IPS-18a (cell line): ENCODE measurements around the gene CYP8B1.

Experiments used
- H3K27ac ChIP-seq: one replicate; pipeline ENCODE4 v1.5.1; 2013; ENCODE audit warnings: low read length
- H3K27me3 ChIP-seq: one replicate; pipeline ENCODE4 v1.6.1; 2013; ENCODE audit warnings: mild to moderate bottlenecking, low read length; ENCODE audit not compliant: control insufficient read depth, insufficient read depth
- H3K36me3 ChIP-seq: one replicate; pipeline ENCODE4 v1.6.1; 2013; ENCODE audit warnings: low read depth, low read length; ENCODE audit not compliant: control insufficient read depth
- H3K4me1 ChIP-seq: one replicate; pipeline ENCODE4 v1.6.1; 2013; ENCODE audit warnings: low read depth, low read length; ENCODE audit not compliant: control insufficient read depth
- H3K4me3 ChIP-seq: one replicate; pipeline ENCODE4 v1.5.1; 2013; ENCODE audit warnings: low read length
- H3K9ac ChIP-seq: one replicate; pipeline ENCODE4 v1.6.1; 2013; ENCODE audit warnings: mild to moderate bottlenecking, low read length, moderate library complexity
- H3K9me3 ChIP-seq: one replicate; pipeline ENCODE4 v1.6.1; 2013; ENCODE audit warnings: low read depth, low read length; ENCODE audit not compliant: control insufficient read depth

Gene CYP8B1, protein sequence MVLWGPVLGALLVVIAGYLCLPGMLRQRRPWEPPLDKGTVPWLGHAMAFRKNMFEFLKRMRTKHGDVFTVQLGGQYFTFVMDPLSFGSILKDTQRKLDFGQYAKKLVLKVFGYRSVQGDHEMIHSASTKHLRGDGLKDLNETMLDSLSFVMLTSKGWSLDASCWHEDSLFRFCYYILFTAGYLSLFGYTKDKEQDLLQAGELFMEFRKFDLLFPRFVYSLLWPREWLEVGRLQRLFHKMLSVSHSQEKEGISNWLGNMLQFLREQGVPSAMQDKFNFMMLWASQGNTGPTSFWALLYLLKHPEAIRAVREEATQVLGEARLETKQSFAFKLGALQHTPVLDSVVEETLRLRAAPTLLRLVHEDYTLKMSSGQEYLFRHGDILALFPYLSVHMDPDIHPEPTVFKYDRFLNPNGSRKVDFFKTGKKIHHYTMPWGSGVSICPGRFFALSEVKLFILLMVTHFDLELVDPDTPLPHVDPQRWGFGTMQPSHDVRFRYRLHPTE

DNA sequence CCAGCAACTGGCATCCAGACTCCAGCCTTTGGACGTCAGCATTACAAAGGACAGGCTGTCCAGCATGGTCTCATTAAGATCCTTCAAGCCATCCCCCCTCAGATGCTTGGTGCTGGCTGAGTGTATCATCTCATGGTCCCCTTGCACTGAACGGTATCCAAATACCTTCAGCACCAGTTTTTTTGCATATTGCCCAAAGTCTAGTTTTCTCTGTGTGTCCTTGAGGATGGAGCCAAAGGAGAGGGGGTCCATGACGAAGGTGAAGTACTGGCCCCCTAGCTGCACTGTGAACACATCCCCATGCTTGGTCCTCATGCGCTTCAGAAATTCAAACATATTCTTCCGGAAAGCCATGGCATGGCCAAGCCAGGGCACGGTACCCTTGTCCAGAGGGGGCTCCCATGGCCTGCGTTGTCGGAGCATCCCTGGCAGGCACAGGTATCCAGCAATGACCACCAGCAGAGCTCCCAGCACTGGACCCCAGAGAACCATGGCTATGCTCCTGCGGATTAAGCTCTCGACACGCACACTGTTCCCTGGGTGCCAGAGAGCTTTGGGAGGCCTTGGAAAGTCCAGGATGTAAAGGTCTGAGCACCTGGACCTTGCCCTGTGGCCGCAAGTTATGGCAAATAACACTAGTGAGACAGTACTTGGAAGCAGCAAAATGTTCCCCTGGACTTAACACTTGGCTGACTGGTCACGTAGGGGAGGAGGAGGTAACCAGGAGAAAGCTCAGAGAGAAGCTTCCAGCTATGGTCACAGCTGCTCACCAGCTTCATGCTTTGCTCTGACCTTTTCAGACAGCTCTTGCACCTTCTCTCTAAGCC is at the start of gene CYP8B1:
Gene CYP8B1, minus strand, starts transcription at position 555 of the 827 bp plus-strand sequence. Its CDS starts 63 bp downstream, at position 492.
- Histone ChIP-seq H3K36me3 (no peaks in the 10 kb centered on the region), H3K4me1 (no peaks in the 10 kb centered on the region), H3K4me3 (no peak within 1 kb of the TSS), H3K9me3 (no peaks in the 10 kb centered on the region), H3K27me3 (no peaks in the 10 kb centered on the region), H3K9ac (no peak within 1 kb of the TSS), H3K27ac (no peak within 1 kb of the TSS)

DNA sequence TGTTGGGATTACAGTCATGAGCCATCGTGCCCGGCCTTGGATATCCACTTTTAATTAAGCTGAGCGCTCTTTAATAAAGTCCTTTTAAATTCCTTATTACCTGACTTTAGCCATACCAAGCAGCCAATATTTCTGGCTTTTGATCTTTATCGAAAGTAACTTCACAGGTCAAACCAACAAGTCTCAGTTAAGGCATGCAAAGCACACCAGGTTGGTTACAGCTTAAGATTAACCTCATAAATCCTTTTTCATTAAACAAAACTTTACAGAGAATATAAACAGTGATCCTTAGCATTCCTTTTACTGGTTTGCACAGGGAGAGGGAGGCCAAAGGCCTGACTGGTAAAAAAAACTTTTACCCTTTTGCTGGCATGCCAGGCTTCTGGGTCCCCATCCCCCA is 47.9 kb upstream of the CYP8B1 start:
- Histone ChIP-seq H3K27ac (no peak overlapping the region), H3K9me3 (no peaks in the 10 kb centered on the region), H3K36me3 (no peaks in the 10 kb centered on the region), H3K27me3 (no peaks in the 10 kb centered on the region), H3K4me1 (no peaks in the 10 kb centered on the region), H3K4me3 (no peak overlapping the region), H3K9ac (no peak overlapping the region)

DNA sequence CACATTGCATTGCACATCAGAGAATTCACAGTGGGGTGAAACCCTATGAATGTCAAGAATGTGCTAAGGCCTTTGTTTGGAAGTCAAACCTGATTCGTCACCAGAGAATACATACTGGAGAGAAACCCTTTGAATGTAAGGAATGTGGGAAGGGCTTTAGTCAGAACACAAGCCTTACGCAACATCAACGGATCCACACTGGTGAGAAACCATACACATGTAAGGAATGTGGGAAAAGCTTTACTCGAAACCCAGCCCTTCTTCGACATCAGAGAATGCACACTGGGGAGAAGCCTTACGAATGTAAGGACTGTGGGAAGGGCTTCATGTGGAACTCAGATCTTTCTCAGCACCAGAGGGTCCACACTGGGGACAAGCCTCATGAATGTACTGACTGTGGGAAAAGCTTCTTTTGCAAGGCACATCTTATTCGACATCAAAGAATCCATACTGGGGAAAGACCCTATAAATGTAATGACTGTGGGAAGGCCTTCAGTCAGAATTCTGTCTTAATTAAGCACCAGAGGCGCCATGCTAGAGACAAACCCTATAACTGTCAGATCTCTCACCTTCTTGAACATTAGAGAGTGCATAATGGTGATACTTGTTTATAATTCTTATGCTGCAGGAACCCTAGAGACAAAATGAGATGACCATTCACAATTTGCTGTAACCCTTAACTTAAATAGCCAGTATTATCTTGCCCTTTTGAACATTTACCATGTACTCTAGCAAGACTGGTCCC is 39.3 kb upstream of the CYP8B1 start:
- Histone ChIP-seq H3K9me3 (peaks cover 30% of the 10 kb centered on the region), H3K9ac (no peak overlapping the region), H3K27ac (no peak overlapping the region)

DNA sequence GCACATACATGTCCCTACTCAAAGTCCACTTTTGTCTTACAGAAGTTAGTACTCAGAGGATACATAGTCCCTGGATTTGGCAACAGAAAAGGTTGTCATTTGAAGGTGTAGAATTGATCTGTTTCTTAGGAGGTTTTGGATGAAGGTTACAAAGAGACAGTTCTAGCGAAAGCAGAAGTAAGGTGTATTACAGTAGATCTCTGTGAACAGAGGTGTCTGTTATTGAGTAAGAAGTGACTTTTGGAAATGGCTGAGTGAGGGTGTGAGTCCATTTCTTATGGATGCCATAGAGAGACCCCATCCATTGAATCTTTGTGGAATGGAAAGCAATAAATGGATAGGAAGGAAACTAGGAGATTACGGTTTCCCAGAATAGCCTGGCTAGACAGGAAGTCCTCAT is 35.9 kb upstream of the CYP8B1 start:
- no peak overlapping the region for H3K9ac ChIP-seq
- no peaks in the 10 kb centered on the region for H3K36me3 ChIP-seq
- H3K27ac ChIP-seq = no peak overlapping the region
- H3K4me1 ChIP-seq = no peaks in the 10 kb centered on the region
- no peaks in the 10 kb centered on the region for H3K27me3 ChIP-seq
- no peak overlapping the region for H3K4me3 ChIP-seq
- peaks cover 26% of the 10 kb centered on the region for H3K9me3 ChIP-seq

More for the DNA sequence above, 39.3 kb upstream of the CYP8B1 start:
- Histone ChIP-seq H3K36me3 (no peaks in the 10 kb centered on the region), H3K4me1 (no peaks in the 10 kb centered on the region), H3K4me3 (no peak overlapping the region), H3K27me3 (no peaks in the 10 kb centered on the region)

DNA sequence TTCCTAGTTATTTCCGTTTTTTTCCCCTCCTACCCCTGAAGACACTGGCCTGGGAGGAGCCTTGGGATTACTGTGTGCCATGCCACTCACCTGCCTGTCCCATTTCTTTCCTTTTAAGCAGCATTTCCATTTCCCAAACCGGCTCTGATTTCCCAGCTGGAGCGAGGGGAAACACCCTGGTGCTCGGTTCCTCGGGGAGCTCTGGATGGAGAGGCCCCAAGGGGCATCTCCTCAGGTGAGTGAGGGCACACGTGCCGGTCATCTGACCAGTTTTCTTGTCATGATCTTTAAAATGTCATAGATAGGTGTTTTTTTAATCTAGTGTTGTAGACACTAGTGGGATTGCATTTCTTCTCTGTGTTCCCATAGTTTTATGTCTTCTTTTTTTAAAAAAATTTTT is 33.0 kb upstream of the CYP8B1 start:
- H3K4me1 ChIP-seq = no peaks in the 10 kb centered on the region
- H3K4me3 ChIP-seq = no peak overlapping the region
- no peak overlapping the region for H3K27ac ChIP-seq
- H3K9me3 ChIP-seq = peaks cover 3% of the 10 kb centered on the region
- H3K27me3 ChIP-seq = no peaks in the 10 kb centered on the region
- H3K9ac ChIP-seq = no peak overlapping the region
- no peaks in the 10 kb centered on the region for H3K36me3 ChIP-seq

DNA sequence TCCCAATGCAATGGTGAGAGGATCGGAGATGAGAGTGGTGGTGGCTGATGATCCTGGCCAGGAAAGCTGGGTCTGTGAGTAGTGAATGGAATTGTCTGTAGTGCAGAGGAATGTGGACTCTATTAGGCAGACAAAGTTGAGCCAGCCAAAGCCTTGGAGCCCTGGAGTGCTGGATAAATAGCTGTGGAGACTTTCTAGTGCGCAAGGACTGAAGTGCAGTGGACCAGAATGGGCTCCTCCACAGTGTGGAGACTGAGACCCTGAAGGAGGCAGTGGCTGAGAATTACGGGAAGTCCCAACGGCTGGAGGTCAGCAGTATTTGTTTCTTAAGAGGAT is 31.1 kb upstream of the CYP8B1 start:
- Histone ChIP-seq H3K27ac (no peak overlapping the region), H3K9me3 (no peaks in the 10 kb centered on the region), H3K36me3 (no peaks in the 10 kb centered on the region), H3K4me3 (no peak overlapping the region), H3K27me3 (no peaks in the 10 kb centered on the region), H3K9ac (no peak overlapping the region), H3K4me1 (no peaks in the 10 kb centered on the region)

DNA sequence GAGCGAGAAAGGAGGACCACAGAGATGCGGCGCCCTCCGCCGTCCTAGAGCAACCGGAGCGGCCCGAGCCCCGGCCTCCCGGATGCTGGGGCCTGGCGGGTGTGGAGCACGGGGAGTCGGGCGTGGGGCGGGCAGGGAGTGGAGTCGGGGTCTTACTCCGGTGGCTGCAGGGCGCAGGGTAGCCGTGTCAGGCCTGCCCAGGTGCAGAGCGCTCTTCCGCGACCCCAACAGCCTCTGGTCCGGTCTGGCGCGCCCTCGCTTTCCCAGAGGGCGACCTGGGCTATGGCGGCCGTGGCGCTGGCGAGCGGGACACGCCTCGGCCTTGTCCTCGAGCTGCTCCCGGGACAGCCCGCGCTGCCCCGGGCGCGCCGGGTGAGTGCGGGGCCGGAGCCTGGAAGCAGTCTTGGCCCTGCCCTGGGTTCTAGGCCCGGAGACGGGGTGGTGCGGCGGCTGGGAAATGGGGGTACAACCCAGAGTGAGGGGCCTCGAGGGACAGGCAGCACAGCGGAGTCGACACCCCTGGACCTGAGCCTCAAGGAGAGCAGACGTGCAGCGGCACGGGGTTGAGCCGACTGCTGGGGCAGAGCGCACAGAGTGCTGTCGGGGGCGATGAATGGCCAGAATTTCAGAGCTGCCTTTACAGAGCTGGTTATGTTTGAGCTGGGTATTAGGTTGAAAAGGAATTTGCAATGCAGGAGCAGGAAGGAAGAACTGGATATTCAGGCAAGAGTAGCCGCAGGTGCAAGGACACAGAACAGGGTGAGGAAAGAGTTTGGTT is 30.6 kb upstream of the CYP8B1 start, which contains the start of gene ZNF662:
Gene ZNF662, plus strand, starts transcription at position 73 of the 778 bp plus-strand sequence. CDS start 1,973 bp downstream, outside the sequence.
- H3K27me3 ChIP-seq = no peaks in the 10 kb centered on the region
- H3K9me3 ChIP-seq = no peaks in the 10 kb centered on the region
- no peaks in the 10 kb centered on the region for H3K4me1 ChIP-seq
- no peak within 1 kb of the TSS for H3K9ac ChIP-seq
- no peak within 1 kb of the TSS for H3K27ac ChIP-seq
- no peaks in the 10 kb centered on the region for H3K36me3 ChIP-seq
- H3K4me3 ChIP-seq = no peak within 1 kb of the TSS

DNA sequence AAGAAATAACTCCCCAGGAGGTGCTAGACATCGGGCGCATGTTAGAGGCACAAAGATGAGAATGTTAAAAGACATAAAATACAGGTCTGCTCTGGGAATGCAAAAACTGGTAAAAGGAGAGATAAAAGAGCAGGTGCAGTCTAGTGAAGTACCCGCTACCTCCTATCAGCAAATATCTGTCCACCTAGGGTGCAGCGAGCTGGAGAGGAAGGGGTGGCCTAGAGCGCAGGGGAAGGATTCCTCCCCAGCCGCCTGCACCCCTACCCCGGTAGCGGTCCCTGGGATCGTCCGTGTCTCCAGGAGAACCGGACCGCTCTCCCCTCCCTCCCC is 30.0 kb upstream of the CYP8B1 start:
- Histone ChIP-seq H3K4me1 (no peaks in the 10 kb centered on the region), H3K36me3 (no peaks in the 10 kb centered on the region), H3K9me3 (no peaks in the 10 kb centered on the region), H3K9ac (no peak overlapping the region), H3K27ac (no peak overlapping the region), H3K4me3 (no peak overlapping the region), H3K27me3 (no peaks in the 10 kb centered on the region)

DNA sequence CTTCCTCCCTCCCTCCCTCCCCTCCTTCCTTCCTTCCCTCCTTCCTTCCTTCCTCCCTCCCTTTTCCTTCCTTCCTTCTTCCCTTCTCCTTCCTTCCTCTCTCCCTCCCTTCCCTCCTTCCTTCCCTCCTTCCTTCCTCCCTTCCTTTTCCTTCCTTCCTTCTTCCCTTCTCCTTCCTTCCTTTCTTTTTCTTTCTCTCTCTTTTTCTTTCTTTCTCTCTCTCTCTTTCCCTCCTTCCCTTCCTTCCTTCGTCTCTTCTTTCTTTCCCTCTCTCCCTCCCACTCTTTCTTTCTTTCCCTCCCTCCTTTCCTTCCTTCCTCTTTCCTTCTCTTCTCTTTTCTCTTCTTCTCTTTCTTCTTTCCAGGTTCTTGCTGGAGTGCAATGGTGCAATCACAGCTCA is 28.4 kb upstream of the CYP8B1 start:
- Histone ChIP-seq H3K27ac (no peak overlapping the region), H3K9me3 (no peaks in the 10 kb centered on the region), H3K4me1 (no peaks in the 10 kb centered on the region), H3K9ac (no peak overlapping the region), H3K4me3 (no peak overlapping the region), H3K36me3 (no peaks in the 10 kb centered on the region), H3K27me3 (no peaks in the 10 kb centered on the region)

DNA sequence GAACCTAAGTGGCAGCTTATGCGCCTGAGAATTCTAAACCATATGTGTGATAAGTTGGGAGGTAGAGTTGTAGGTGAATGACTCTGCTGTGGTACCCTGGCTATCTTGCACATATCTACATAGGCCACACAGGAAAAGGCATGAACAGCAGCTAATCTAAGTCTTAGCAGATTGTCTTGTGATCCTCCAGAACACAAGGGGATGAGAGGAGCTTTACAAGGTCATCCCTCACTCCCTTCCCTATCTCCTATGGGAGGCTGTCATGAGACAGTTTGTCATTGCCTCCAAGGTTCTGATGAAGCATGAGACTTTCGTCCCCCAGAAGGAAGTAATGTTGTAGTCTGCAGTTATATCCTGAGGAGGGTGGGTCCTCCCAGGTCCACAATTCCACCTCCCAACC is 26.6 kb upstream of the CYP8B1 start:
- no peaks in the 10 kb centered on the region for H3K4me1 ChIP-seq
- H3K9me3 ChIP-seq = no peaks in the 10 kb centered on the region
- H3K4me3 ChIP-seq = no peak overlapping the region
- no peaks in the 10 kb centered on the region for H3K27me3 ChIP-seq
- H3K9ac ChIP-seq = no peak overlapping the region
- H3K27ac ChIP-seq = no peak overlapping the region
- H3K36me3 ChIP-seq = no peaks in the 10 kb centered on the region

DNA sequence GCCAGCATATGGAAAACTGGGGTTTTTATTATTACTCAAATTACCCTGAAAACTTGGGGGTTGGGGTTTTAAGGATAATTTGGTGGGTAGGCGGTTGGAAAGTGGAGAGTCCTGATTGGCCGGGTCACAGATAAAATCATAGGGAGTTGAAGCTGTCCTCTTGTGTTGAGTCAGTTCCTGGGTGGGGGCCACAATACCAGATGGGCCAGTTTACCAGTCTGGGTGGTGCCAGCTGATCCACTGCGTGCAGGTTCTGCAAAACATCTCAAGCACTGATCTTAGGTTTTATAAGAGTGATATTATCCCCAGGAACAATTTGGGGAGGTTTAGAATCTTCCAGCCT is 25.4 kb upstream of the CYP8B1 start:
- Histone ChIP-seq H3K36me3 (no peaks in the 10 kb centered on the region), H3K9me3 (no peaks in the 10 kb centered on the region), H3K27ac (no peak overlapping the region), H3K4me3 (no peak overlapping the region), H3K4me1 (peaks cover 1% of the 10 kb centered on the region), H3K27me3 (no peaks in the 10 kb centered on the region), H3K9ac (no peak overlapping the region)
